Adrenal gland (tissue), 12 donors: ENCODE data around the gene PLA2G2A. TPM values are rescaled to one million over a fixed set of nuclear protein-coding genes. Genes with fewer than 3 reads are reported as not detected.

Experiments
- DNase-seq, 7 donors: peaks; one replicate each; pipeline ENCODE4 v3.0.0-alpha.2; 2019 to 2020
- H3K27ac ChIP-seq, 5 donors: fragments of 200-600 bp; sonication (generic) in 4 of 5; 1 replicate in 3 of 5; 2 replicates in 2 of 5; pipeline versions ENCODE4 v1.5.1 to v1.8.0; 2016 to 2020; ENCODE audit warnings: mild to moderate bottlenecking in 1 of 5
- H3K27me3 ChIP-seq: fragments of 200-600 bp; 2 replicates; pipeline ENCODE4 v1.8.0; 2021
- H3K36me3 ChIP-seq, 2 donors: fragments of 200-600 bp; replicated peaks in 1 of 2; 1 replicate in 1 of 2; 2 replicates in 1 of 2; pipeline versions ENCODE4 v1.5.1 to v1.8.0; 2018 to 2022
- H3K4me1 ChIP-seq, 2 donors: fragments of 200-600 bp; replicated peaks in 1 of 2; 1 replicate in 1 of 2; 2 replicates in 1 of 2; pipeline versions ENCODE4 v1.5.1 to v1.8.0; 2018 to 2021
- H3K4me3 ChIP-seq, 4 donors: fragments of 200-600 bp; sonication (generic) in 3 of 4; one replicate each; pipeline ENCODE4 v1.5.1; 2016 to 2018
- H3K9me3 ChIP-seq, 3 donors: fragments of 200-600 bp; sonication (generic) in 1 of 3; replicated peaks in 1 of 3; 1 replicate in 2 of 3; 2 replicates in 1 of 3; pipeline versions ENCODE4 v1.5.1 to v1.8.0; 2016 to 2021
- CTCF ChIP-seq, 6 experiments: fragments of 450-650 bp in 4 of 6; fragments of 200-600 bp in 2 of 6; sonication (generic) in 1 of 6; IDR thresholded peaks; 1 replicate in 5 of 6; 2 replicates in 1 of 6; pipeline versions ENCODE4 v1.5.1 to v1.8.0; 2016 to 2021; ENCODE audit warnings: antibody characterized with exemption in 6 of 6, mild to moderate bottlenecking in 2 of 6, moderate library complexity in 1 of 6
- POLR2A ChIP-seq, 2 donors: fragments of 450-650 bp; IDR thresholded peaks; one replicate each; pipeline ENCODE4 v1.6.1; 2017; ENCODE audit warnings: antibody characterized with exemption in 2 of 2, mild to moderate bottlenecking in 2 of 2, moderate library complexity in 1 of 2
- WGBS, 4 donors: extraction: QIAGEN DNeasy Blood & Tissue Kit in 2 of 4; methylation state at CpG; one replicate each; pipeline versions ENCODE4 v1.1.5 to v1.1.7; 2013 to 2017; 5-methylcytosine and 5-hydroxymethylcytosine counted together
- intact Hi-C, 2 donors: fragments of 100-400 bp; cut with DNase I; formaldehyde crosslinking; loops; one replicate each; pipeline versions ENCODE4 v1.14.1 to v1.15.0; 2022 to 2023
- polyA plus RNA-seq, 3 donors: library from polyadenylated mRNA; stranded (reverse); fragments of 200-250 nt in 2 of 3; fragments of 350-450 nt in 1 of 3; fragmentation: Illumina TruSeq in 1 of 3; extraction: RNeasy Lipid Tissue Mini Kit (QIAGEN cat#74804) in 1 of 3; gene quantifications; one replicate each; pipeline ENCODE4 v1.2.3, GENCODE V29; 2013 to 2014
- total RNA-seq, 9 donors: library from RNA; depleted of rRNA in 4 of 9; stranded (reverse); fragments of >200 nt in 4 of 9; fragments of 120-200 nt in 1 of 9; fragmentation: NEBNext Ultra II Directional in 1 of 9; extraction: Animal tissue kit (Norgen Biotek cat#: 25700) in 1 of 9; gene quantifications; one replicate each; pipeline versions ENCODE4 v1.1.0 to v1.2.4, GENCODE V29; 2013 to 2023
- donor health status: healthy with polysubstance abuse.
- donor health status: Bipolar disorder and iron deficiency.
- donor health status: DM: yes; HTN: yes; CAD: no.
- donor health status: DM: no; HTN: no; CAD: no.
- donor health status: DM: no; HTN: no; CAD: no.
- donor health status: DM: yes; HTN: yes; CAD: no.

The PLA2G2A gene
- total and polyA plus RNA-seq, 12 donors, result 1.1 to 96.2 (median 5.1) TPM; not detected in 1

GRCh38 chr1:19976317-19977003, 3.0 kb downstream of the PLA2G2A start:
- H3K27ac ChIP-seq, result no peak overlapping the region
- TF ChIP-seq POLR2A (IDR thresholded peaks at IDR 0.05), result no peak
- TF ChIP-seq CTCF (IDR thresholded peaks at IDR 0.05), result no peak
- intact Hi-C loops, result loop anchor here (5.0 to 10.0 kb wide), 2 partner anchors 168 to 171 kb away; no protein-coding TSS in a partner anchor
- no peak overlapping the region for H3K4me3 ChIP-seq
- peak in 2 of 7 donors; percentile 9 to 38 for DNase-seq
- no peaks in the 10 kb centered on the region for H3K36me3 ChIP-seq
- peaks cover 8 to 16% of the 10 kb centered on the region in 2 donors for H3K4me1 ChIP-seq
- no peaks in the 10 kb centered on the region for H3K27me3 ChIP-seq
- no peaks in the 10 kb centered on the region for H3K9me3 ChIP-seq
- 89 to 94% (median 90%) methylated on average over 6 to 7 of the region's 7 CpGs for WGBS, 4 donors

DNA sequence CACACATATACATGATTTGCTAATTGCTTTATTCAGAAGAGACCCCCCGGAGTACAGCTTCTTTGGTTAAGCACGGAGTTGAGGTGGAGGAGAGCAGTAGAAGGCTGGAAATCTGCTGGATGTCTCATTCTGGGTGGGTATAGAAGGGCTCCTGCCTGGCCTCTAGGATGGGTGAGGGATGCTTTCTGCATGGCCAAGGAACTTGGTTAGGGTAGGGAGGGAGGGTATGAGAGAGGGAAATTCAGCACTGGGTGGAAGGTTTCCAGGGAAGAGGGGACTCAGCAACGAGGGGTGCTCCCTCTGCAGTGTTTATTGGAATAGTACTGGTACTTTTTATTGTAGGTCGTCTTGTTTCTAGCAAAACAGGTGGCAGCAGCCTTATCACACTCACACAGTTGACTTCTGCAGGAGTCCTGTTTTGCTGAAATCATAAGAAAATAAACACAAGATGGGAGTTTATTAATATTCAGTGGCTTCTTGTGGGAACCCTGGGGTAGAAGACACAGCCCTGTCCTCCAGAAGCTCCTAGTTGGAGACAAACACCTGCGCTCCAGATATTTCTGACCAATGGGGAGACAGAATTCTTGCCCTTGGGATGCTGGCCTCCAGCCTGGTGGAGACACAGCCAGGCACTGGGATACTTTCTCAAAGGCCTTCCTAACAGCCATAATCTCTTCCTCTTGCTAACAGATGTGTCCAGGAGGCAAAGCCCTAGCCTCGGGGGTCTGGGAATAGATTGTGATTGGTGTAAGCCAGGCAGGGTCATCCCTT, 3.8 kb downstream of the PLA2G2A start:
- DNase-seq, result no peak
- intact Hi-C loops, result loop anchor here (5.0 to 10.0 kb wide), 2 partner anchors 169 to 172 kb away; no protein-coding TSS in a partner anchor
- H3K27me3 ChIP-seq, result peaks cover 3% of the 10 kb centered on the region
- WGBS, 4 donors, result 40 to 53% (median 47%) methylated on average over 5 to 6 of the region's 6 CpGs
- no peaks in the 10 kb centered on the region for H3K36me3 ChIP-seq
- H3K9me3 ChIP-seq, result no peaks in the 10 kb centered on the region
- no peak overlapping the region for H3K4me3 ChIP-seq
- no peak overlapping the region for H3K27ac ChIP-seq
- no peak for TF ChIP-seq POLR2A (IDR thresholded peaks at IDR 0.05)
- no peak for TF ChIP-seq CTCF (IDR thresholded peaks at IDR 0.05)
- H3K4me1 ChIP-seq, result peaks cover 6 to 10% of the 10 kb centered on the region in 2 donors

DNA sequence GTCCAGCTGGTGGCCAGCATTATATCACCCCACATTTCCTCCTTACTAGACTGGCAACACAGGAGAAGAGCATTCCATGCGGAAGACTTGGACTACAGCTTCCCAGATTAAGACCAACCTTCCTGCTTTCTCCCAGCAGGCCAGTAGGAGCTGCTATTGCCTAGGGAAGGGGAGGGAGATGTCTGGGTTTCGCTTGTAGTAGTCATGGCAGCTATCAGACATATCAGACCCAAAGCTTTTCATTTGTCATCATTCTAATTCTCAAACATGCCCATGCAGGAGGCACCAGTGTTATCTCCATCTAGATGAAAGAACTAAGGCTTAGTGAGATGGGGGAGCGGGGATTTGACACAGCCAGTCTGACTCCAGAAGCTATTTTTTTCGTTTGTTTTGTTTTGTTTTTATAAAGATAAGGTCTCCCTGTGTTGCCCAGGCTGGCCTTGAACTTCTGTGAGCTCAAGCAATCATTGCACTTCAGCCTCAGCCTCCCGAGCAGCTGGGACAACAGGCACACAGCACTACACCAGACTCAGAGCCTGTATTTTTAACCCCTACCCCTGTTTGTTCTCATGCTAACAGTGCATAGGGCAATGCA, 4.5 kb downstream of the PLA2G2A start:
- intact Hi-C loops, result loop anchor here (5.0 to 10.0 kb wide), 2 partner anchors 170 to 172 kb away; no protein-coding TSS in a partner anchor
- WGBS, 4 donors, result 8 to 15% (median 11%) methylated on average over 5 of the region's 5 CpGs
- DNase-seq, result peak; percentile 57 to 84 (median 74)
- TF ChIP-seq POLR2A (IDR thresholded peaks at IDR 0.05) (no peak), CTCF (IDR thresholded peaks at IDR 0.05) (peak; percentile 68 to 98 (median 92))
- H3K27me3 ChIP-seq, result peaks cover 10% of the 10 kb centered on the region
- no peak overlapping the region for H3K4me3 ChIP-seq
- H3K36me3 ChIP-seq, result no peaks in the 10 kb centered on the region
- H3K4me1 ChIP-seq, result peaks cover 6 to 10% of the 10 kb centered on the region in 2 donors
- no peak overlapping the region for H3K27ac ChIP-seq
- no peaks in the 10 kb centered on the region for H3K9me3 ChIP-seq

DNA sequence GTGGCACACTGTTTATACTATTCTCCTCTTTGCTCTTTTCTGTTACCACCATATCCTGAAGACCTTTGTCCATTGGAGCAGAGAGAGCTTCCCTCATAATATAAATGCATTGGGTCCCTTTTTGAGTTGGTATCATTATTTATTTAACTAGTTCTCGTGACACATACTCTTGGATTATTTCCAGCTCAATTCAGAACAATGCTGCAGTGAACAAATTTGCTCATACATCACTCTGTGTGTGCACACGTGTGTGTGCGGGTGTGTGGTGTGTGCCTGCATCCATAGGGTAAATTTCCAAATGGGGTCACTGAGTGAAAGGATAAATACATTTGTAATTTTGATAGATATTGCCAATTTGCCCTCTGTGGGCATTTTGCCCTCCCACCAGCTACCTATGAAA, 5.8 kb downstream of the PLA2G2A start:
- intact Hi-C loops, result loop anchor here in 1 of 2 donors (10.0 kb wide), 1 partner anchor 171 kb away; no protein-coding TSS in a partner anchor
- Histone ChIP-seq H3K27ac (no peak overlapping the region), H3K36me3 (no peaks in the 10 kb centered on the region), H3K4me1 (peaks cover 6 to 10% of the 10 kb centered on the region in 2 donors), H3K9me3 (no peaks in the 10 kb centered on the region), H3K27me3 (peaks cover 10% of the 10 kb centered on the region), H3K4me3 (no peak overlapping the region)
- DNase-seq, result no peak
- no peak for TF ChIP-seq CTCF (IDR thresholded peaks at IDR 0.05)
- no peak for TF ChIP-seq POLR2A (IDR thresholded peaks at IDR 0.05)
- 35 to 49% (median 39%) methylated on average over 3 of the region's 3 CpGs for WGBS, 4 donors
